Epithelial cell of esophagus (primary cell): ENCODE results near the gene MT4.
"Not testable (repeated sequence)": the region's sequence is repeated elsewhere in the genome, so short reads cannot be mapped to it uniquely, and the experiment has no call there.

Experiments
- DNase-seq: peaks from one replicate; pipeline ENCODE4 v3.0.0; 2010; ENCODE audit warnings: low read depth
- H3K4me3 ChIP-seq: 2 replicates; pipeline ENCODE4 v1.5.1; 2011; ENCODE audit warnings: mild to moderate bottlenecking, low read length, control low read depth
- CTCF ChIP-seq: IDR thresholded peaks from 2 replicates; pipeline ENCODE4 v1.5.1; 2011; ENCODE audit warnings: low read depth, mild to moderate bottlenecking, low read length, control low read depth, inconsistent platforms; ENCODE audit not compliant: insufficient read depth; ENCODE audit errors: missing control alignments

MT4 gene

GRCh38 chr16:56576585-56577299 lies 11.9 kb downstream of the MT4 start:
- peak; percentile 87 for TF ChIP-seq CTCF
- DNase-seq, result peak; percentile 93
- H3K4me3 ChIP-seq, result no peak overlapping the region

- TF ChIP-seq CTCF, result no peak
- no peak for DNase-seq
- H3K4me3 ChIP-seq, result no peak overlapping the region
These were observed 12.4 kb downstream of the MT4 start for GRCh38 chr16:56577300-56577625.

- TF ChIP-seq CTCF, result no peak
- no peak for DNase-seq
- no peak overlapping the region for H3K4me3 ChIP-seq
These were observed 15.6 kb downstream of the MT4 start for GRCh38 chr16:56580391-56581048.

GRCh38 chr16:56582911-56583310 lies 18.0 kb downstream of the MT4 start:
- not testable (repeated sequence) for DNase-seq, H3K4me3 ChIP-seq

- DNase-seq, result no peak
These were observed 18.7 kb downstream of the MT4 start for GRCh38 chr16:56583351-56584168.

GRCh38 chr16:56584276-56584675 lies 19.4 kb downstream of the MT4 start:
- DNase-seq, result no peak
- TF ChIP-seq CTCF, result no peak
- H3K4me3 ChIP-seq, result no peak overlapping the region

More at GRCh38 chr16:56583351-56584168, 18.7 kb downstream of the MT4 start:
- TF ChIP-seq CTCF, result no peak
- no peak overlapping the region for H3K4me3 ChIP-seq

GRCh38 chr16:56588781-56589140 lies 23.9 kb downstream of the MT4 start:
- no peak for TF ChIP-seq CTCF
- no peak for DNase-seq
- H3K4me3 ChIP-seq, result no peak overlapping the region
